C4-2B (cell line): ENCODE results near the gene TMEM18.

Source experiments
- ZFX ChIP-seq: fragments of 450-650 bp; IDR thresholded peaks from 2 replicates; pipeline ENCODE4 v1.6.1; 2017
- TF ChIP-seq, protein P1 (sequence below): fragments of 450-650 bp; conservative IDR thresholded peaks from 2 replicates; pipeline ENCODE4 v1.5.1; 2017; ENCODE audit warnings: mild to moderate bottlenecking

DNA sequence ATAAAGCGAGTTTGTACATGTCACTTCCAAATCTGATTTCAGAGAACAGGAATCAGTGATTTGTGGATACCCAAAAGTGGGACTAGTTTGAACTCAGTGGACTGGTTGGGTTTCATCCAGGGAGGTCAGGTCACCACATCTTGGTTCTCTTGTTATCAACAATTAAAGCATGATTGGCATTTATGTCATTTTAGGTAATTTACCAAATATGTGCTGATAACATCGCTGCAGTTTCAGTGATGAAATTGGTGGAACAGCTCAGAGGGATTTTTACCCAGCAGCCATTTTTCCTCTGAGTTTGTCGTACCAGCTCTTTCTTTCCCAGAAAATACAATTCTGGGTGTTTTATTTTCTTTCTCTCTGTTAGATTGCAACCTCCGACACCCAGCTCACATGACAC is 33.4 kb downstream of the TMEM18 start:
- TF ChIP-seq, protein P1, sequence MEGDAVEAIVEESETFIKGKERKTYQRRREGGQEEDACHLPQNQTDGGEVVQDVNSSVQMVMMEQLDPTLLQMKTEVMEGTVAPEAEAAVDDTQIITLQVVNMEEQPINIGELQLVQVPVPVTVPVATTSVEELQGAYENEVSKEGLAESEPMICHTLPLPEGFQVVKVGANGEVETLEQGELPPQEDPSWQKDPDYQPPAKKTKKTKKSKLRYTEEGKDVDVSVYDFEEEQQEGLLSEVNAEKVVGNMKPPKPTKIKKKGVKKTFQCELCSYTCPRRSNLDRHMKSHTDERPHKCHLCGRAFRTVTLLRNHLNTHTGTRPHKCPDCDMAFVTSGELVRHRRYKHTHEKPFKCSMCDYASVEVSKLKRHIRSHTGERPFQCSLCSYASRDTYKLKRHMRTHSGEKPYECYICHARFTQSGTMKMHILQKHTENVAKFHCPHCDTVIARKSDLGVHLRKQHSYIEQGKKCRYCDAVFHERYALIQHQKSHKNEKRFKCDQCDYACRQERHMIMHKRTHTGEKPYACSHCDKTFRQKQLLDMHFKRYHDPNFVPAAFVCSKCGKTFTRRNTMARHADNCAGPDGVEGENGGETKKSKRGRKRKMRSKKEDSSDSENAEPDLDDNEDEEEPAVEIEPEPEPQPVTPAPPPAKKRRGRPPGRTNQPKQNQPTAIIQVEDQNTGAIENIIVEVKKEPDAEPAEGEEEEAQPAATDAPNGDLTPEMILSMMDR, result no peak
- no peak for TF ChIP-seq ZFX
